HCT116 (cell line): ENCODE results near the gene ZFTA. TPM values are rescaled to one million over a fixed set of nuclear protein-coding genes. Genes with fewer than 3 reads are reported as not detected.

Source experiments
- ATAC-seq: fragments of 200-7000 bp; cut with Tn5 transposase; 2 replicates; pipeline ENCODE4 v1.9.1; 2020; ENCODE audit warnings: mild to moderate bottlenecking, moderate library complexity
- BruUV-seq: library from RNA; stranded (reverse); fragments of 400-500 nt; replicated peaks from 2 replicates; lab custom pipeline; 2021; lab: Mats Ljungman, UMichigan
- CTCF ChIA-PET: fragments of 300-600 bp; sonication (Branson Sonifier 250); formaldehyde crosslinking; loops from one replicate; lab custom pipeline; 2021; ENCODE audit warnings: antibody characterized with exemption; lab: Charles Lee
- POLR2A ChIA-PET: fragments of 300-600, 350-600 bp; sonication (Branson Sonifier 250); formaldehyde crosslinking; loops from one replicate; lab custom pipeline; 2021; ENCODE audit warnings: antibody characterized with exemption; lab: Charles Lee
- RAD21 ChIA-PET, 2 experiments: fragments of 300-600 bp; sonication (Branson Sonifier 250); formaldehyde crosslinking; loops; one replicate each; lab custom pipeline; 2023; ENCODE audit warnings: low total read pairs in 2 of 2; ENCODE audit not compliant: uncharacterized antibody in 2 of 2, unreplicated experiment in 2 of 2, low non-redundant PET in 1 of 2; lab: Charles Lee
- DNase-seq: peaks from one replicate; pipeline ENCODE4 v3.0.0-alpha.2; 2010; ENCODE audit warnings: low read depth, low spot score
- H2AFZ ChIP-seq: fragments of 200-600 bp; shearing (Covaris generic), sonication (generic); 2 replicates; pipeline ENCODE4 v1.6.1; 2017; ENCODE audit warnings: low read depth, mixed run types, mixed read lengths, antibody characterized with exemption, low read length; ENCODE audit not compliant: poor library complexity, severe bottlenecking
- H3K27ac ChIP-seq: 2 replicates; pipeline ENCODE4 v1.5.1; 2012; ENCODE audit warnings: low read depth, low read length
- H3K27me3 ChIP-seq: fragments of 200-600 bp; sonication (generic); 2 replicates; pipeline ENCODE4 v1.6.1; 2016; ENCODE audit warnings: mixed run types, low read length, mixed read lengths; ENCODE audit not compliant: insufficient read depth
- H3K36me3 ChIP-seq, 2 experiments: fragments of 200-500 bp in 1 of 2; fragments of 200-600 bp in 1 of 2; sonication (Bioruptor generic) in 1 of 2; sonication (generic) in 1 of 2; 2 replicates each; pipeline versions ENCODE4 v1.5.1 to v1.6.1; 2014 to 2016; ENCODE audit warnings: low read length in 2 of 2, inconsistent platforms in 1 of 2, mixed read lengths in 1 of 2, mixed run types in 1 of 2; ENCODE audit not compliant: insufficient read depth in 2 of 2, control insufficient read depth in 1 of 2
- H3K4me1 ChIP-seq, 2 experiments: fragments of 200-600 bp in 1 of 2; sonication (generic) in 1 of 2; 2 replicates each; pipeline versions ENCODE4 v1.5.1 to v1.6.1; 2012 to 2017; ENCODE audit warnings: low read length in 2 of 2, inconsistent platforms in 1 of 2, mild to moderate bottlenecking in 1 of 2, mixed read lengths in 1 of 2, mixed run types in 1 of 2, moderate library complexity in 1 of 2; ENCODE audit not compliant: insufficient read depth in 2 of 2, control insufficient read depth in 1 of 2
- H3K4me2 ChIP-seq: fragments of 200-600 bp; sonication (generic); 2 replicates; pipeline ENCODE4 v1.6.1; 2017; ENCODE audit warnings: mixed run types, low read length, mixed read lengths
- H3K4me3 ChIP-seq, 2 experiments: fragments of 200-600 bp in 1 of 2; sonication (generic) in 1 of 2; replicated peaks in 1 of 2; 2 replicates each; pipeline ENCODE4 v1.5.1; 2011 to 2016; ENCODE audit warnings: low read length in 2 of 2, control low read depth in 1 of 2, low read depth in 1 of 2, mild to moderate bottlenecking in 1 of 2, mixed read lengths in 1 of 2, mixed run types in 1 of 2
- H3K79me2 ChIP-seq: fragments of 200-600 bp; sonication (generic); 2 replicates; pipeline ENCODE4 v1.6.1; 2017; ENCODE audit warnings: mild to moderate bottlenecking, mixed run types, low read length, moderate library complexity, mixed read lengths; ENCODE audit not compliant: insufficient read depth
- H3K9ac ChIP-seq: fragments of 200-600 bp; sonication (generic); 2 replicates; pipeline ENCODE4 v1.6.1; 2016; ENCODE audit warnings: low read length, mixed read lengths
- H3K9me2 ChIP-seq: fragments of 200-600 bp; sonication (generic), shearing (Covaris generic); 2 replicates; pipeline ENCODE4 v1.6.1; 2017; ENCODE audit warnings: mixed run types, mild to moderate bottlenecking, moderate library complexity; ENCODE audit not compliant: insufficient read depth
- H3K9me3 ChIP-seq, 2 experiments: fragments of 200-500 bp in 1 of 2; fragments of 200-600 bp in 1 of 2; sonication (Bioruptor generic) in 1 of 2; sonication (generic) in 1 of 2; 2 replicates each; pipeline ENCODE4 v1.6.1; 2014 to 2017; ENCODE audit warnings: low read length in 2 of 2, mixed read lengths in 2 of 2, inconsistent platforms in 1 of 2, low read depth in 1 of 2, mild to moderate bottlenecking in 1 of 2, mixed run types in 1 of 2, moderate library complexity in 1 of 2; ENCODE audit not compliant: control insufficient read depth in 1 of 2, insufficient read depth in 1 of 2
- H4K20me1 ChIP-seq: fragments of 200-600 bp; sonication (generic), shearing (Covaris generic); 2 replicates; pipeline ENCODE4 v1.6.1; 2017; ENCODE audit warnings: mixed run types, mild to moderate bottlenecking, moderate library complexity; ENCODE audit not compliant: insufficient read depth
- CBX3 ChIP-seq: IDR thresholded peaks from 2 replicates; pipeline ENCODE4 v1.6.1; 2012; ENCODE audit warnings: low read depth
- CEBPB ChIP-seq: IDR thresholded peaks from 2 replicates; pipeline ENCODE4 v1.6.1; 2012; ENCODE audit warnings: low read depth
- EGR1 ChIP-seq: IDR thresholded peaks from 2 replicates; pipeline ENCODE4 v1.6.1; 2012; ENCODE audit warnings: low read depth
- POLR2AphosphoS5 ChIP-seq: IDR thresholded peaks from 2 replicates; pipeline ENCODE4 v1.6.1; 2011; ENCODE audit warnings: mild to moderate bottlenecking, low read depth, low read length, moderate library complexity
- RAD21 ChIP-seq: IDR thresholded peaks from 2 replicates; pipeline ENCODE4 v1.6.1; 2012; ENCODE audit warnings: low read depth, mild to moderate bottlenecking
- SIN3A ChIP-seq: IDR thresholded peaks from 2 replicates; pipeline ENCODE4 v1.6.1; 2012; ENCODE audit warnings: low read depth
- SRF ChIP-seq: IDR thresholded peaks from 2 replicates; pipeline ENCODE4 v1.6.1; 2012; ENCODE audit warnings: low read depth
- YY1 ChIP-seq: IDR thresholded peaks from 2 replicates; pipeline ENCODE4 v1.6.1; 2011; ENCODE audit warnings: low read length, low read depth, moderate library complexity, mild to moderate bottlenecking; ENCODE audit not compliant: insufficient replicate concordance; ENCODE audit errors: extremely low read depth
- intact Hi-C: fragments of 100-400 bp; cut with micrococcal nuclease; formaldehyde crosslinking; loops from 2 replicates; pipeline ENCODE4 v1.10.0; 2022
- total RNA-seq: library from RNA; stranded (reverse); gene quantifications from one replicate; pipeline ENCODE4 v1.2.1, GENCODE V29; 2021; ENCODE audit not compliant: unreplicated experiment
- TF ChIP-seq, protein P1 (sequence below): IDR thresholded peaks from 2 replicates; pipeline ENCODE4 v1.6.1; 2012
- TF ChIP-seq, protein P2 (sequence below): IDR thresholded peaks from 2 replicates; pipeline ENCODE4 v1.6.1; 2011; ENCODE audit warnings: mild to moderate bottlenecking, low read length, moderate library complexity; ENCODE audit not compliant: insufficient replicate concordance; ENCODE audit errors: extremely low read depth

The ZFTA gene
- total RNA-seq, 1 experiment from 2014 or later, result 14.7 TPM

DNA sequence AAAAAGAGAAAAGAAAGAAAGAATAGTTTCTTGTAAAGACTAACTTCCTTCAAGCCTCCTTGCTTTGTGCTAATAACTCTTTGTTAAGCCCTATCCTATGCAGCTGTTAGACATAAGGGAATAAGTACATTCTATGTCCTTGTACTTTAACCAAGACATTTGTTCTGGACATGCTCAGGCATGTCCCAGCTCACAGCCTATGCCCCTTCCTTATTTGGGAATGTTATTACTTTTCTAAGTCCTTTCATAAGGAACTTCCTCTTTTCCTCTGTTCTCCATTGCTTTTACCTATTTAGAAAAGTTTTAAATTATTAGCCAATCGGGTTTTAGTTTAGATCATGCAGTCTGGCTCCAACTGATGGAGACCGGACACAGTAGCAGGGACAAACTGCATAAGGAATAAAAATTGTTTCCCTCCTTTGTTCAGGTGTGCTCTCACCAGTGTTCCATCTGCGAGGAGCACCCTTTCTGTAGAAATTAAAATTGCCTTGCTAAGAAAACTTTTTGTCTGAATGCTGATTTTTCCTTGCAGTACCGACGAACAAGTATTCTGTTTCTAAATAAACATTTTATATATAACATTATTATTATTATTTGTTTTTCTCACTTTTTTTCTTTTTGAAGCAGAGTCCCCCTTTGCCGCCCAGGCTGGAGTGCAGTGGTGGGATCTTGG, 23.1 kb upstream of the ZFTA start:
- no TSS peak for BruUV-seq
- H3K79me2 ChIP-seq, result no peaks in the 10 kb centered on the region
- no peaks in the 10 kb centered on the region for H4K20me1 ChIP-seq
- RAD21 ChIA-PET, result no interaction called here
- no peak for DNase-seq
- H3K4me3 ChIP-seq, result no peak overlapping the region
- no peak for ATAC-seq
- POLR2A ChIA-PET, result no interaction called here
- H3K4me1 ChIP-seq, result no peaks in the 10 kb centered on the region
- H3K27ac ChIP-seq, result no peak overlapping the region
- H3K4me2 ChIP-seq, result no peak overlapping the region
- no peaks in the 10 kb centered on the region for H3K36me3 ChIP-seq
- CTCF ChIA-PET, result no interaction called here
- no peaks in the 10 kb centered on the region for H3K9me2 ChIP-seq
- H3K27me3 ChIP-seq, result no peaks in the 10 kb centered on the region
- TF ChIP-seq EGR1 (no peak), SIN3A (no peak), POLR2AphosphoS5 (no peak), SRF (peak; percentile 26; the same call in 1 of the 2 replicates), CBX3 (peak; percentile 92; the same call in 1 of the 2 replicates), CEBPB (no peak), YY1 (no peak), RAD21 (no peak)
- TF ChIP-seq, protein P1, sequence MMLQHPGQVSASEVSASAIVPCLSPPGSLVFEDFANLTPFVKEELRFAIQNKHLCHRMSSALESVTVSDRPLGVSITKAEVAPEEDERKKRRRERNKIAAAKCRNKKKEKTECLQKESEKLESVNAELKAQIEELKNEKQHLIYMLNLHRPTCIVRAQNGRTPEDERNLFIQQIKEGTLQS, result no peak
- TF ChIP-seq, protein P2, sequence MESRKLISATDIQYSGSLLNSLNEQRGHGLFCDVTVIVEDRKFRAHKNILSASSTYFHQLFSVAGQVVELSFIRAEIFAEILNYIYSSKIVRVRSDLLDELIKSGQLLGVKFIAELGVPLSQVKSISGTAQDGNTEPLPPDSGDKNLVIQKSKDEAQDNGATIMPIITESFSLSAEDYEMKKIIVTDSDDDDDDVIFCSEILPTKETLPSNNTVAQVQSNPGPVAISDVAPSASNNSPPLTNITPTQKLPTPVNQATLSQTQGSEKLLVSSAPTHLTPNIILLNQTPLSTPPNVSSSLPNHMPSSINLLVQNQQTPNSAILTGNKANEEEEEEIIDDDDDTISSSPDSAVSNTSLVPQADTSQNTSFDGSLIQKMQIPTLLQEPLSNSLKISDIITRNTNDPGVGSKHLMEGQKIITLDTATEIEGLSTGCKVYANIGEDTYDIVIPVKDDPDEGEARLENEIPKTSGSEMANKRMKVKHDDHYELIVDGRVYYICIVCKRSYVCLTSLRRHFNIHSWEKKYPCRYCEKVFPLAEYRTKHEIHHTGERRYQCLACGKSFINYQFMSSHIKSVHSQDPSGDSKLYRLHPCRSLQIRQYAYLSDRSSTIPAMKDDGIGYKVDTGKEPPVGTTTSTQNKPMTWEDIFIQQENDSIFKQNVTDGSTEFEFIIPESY, result no peak
- peaks cover 7 to 8% of the 10 kb centered on the region in 2 experiments; a peak in 3 of 4 replicates for H3K9me3 ChIP-seq
- H3K9ac ChIP-seq, result no peak overlapping the region
- intact Hi-C loops, result no loop called here
- H2AFZ ChIP-seq, result no peak overlapping the region
